Pulmonary artery endothelial cell (primary cell): ENCODE results near the gene RASAL3. TPM values are rescaled to one million over a fixed set of nuclear protein-coding genes. Genes with fewer than 3 reads are reported as not detected.

Source experiments
- DNase-seq: peaks from one replicate; pipeline ENCODE4 v3.0.0-alpha.2; 2011; ENCODE audit warnings: low read depth, low spot score
- total RNA-seq: library from RNA; depleted of rRNA; stranded (reverse); fragments of >200 nt; gene quantifications from 2 replicates; pipeline ENCODE4 v1.2.3, GENCODE V29; 2014

Gene RASAL3
- total RNA-seq, 1 donor from 2014 or later: 0.79 TPM

DNA sequence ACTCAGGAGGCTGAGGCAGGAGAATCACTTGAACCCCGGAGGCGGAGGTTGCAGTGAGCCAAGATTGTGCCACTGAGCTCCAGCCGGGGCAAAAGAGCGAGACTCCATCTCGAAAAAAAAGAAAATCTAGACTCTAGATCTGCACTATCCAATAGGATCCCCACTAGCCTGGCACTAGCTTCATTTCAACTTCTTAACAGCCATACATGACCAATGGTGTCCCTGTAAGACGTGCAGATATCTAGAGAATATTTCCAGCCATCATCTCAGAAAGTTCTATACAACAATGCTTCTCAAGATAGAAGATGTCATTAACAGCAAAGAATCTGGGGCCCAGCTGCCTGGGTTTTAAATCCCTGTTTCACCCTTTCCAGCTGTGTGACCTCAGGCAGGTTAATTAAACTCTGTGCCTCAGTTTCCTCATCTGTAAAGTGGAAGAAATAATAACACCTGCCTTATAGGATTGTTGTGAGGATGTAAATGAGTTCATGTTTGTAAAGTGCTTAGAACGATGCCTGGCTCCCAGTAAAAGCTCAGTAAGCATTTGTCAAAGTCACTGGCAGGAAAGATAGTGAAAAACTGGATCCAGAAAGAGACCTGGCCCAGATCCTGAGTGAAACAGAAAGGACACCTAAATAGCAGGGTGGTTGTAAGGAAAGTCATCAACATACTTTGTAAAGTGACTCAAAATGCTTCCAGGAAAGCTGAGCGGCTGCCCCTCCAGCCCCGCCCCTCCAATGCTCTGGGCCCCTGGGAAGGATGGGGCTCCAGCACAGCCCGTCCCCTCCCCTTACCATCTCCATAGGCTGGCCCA, 28.1 kb downstream of the RASAL3 start:
- no peak for DNase-seq

DNA sequence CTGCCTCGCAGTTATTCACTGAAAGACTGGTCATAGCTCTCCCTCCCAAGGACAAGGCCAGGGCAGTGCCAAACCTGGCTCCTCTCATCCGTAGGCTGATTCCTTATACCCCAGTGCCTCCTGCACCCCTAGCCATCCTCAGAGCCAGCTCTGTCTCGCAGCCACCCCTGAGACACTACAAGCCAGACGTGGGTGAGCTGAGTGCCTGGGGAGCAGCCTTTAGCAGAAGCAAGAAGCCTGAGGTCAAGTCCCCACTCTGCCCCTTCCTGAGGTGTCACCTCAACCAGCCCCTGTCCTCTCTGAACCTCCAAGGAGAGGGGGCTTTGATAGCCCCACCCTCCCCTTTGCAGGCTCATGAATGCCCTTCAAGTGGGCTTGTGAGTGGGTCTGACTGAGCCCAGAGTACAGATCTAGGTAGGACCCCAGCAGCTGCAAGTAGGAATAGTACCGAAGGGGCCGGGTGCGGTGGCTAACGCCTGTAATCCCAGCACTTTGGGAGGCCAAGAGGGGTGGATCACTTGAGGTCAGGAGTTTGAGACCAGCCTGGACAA, 30.8 kb downstream of the RASAL3 start:
- no peak for DNase-seq

DNA sequence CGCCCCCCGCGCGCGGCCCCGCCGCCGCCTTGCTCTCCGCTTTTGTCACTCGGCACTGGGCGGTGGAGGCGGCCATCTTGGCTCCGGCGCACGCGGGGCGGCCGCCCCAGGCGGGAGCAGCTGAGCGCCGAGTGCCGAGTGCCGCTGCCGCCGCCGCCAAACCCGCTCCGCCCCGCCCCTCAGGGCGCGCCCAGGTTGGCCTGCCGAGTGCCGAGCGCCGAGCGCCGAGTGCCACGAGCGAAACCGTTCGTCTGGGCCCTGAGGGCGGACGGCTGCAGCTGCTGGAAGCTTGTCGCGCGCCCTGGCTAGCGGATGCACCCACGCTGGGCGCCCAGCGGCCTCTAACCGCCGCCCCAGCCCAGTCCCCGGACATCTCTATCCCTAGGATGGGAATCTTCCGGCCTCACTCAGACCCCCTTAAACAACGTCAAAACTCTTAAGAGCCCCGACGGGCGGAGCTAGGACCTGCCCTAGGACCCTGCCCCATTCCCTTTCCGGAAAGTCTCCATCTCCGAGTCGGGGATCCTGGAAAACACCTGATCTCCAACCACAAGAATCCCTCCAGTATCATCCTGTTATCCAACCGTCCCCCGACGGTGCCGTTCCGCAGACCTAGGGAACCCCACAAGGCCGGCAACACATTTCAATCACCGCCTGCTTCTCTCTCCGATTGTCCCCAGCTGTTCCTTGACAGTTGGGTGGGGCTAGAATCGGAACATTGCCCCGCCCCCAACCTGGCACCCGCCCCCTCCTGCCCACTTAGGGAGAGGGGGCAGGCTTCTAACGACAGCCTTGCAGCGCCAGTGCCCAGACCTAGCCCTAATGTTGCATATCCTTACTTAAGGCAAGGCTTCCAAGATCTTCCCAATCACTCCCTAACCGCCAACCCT, 31.5 kb downstream of the RASAL3 start:
- DNase-seq: peak; percentile 66

DNA sequence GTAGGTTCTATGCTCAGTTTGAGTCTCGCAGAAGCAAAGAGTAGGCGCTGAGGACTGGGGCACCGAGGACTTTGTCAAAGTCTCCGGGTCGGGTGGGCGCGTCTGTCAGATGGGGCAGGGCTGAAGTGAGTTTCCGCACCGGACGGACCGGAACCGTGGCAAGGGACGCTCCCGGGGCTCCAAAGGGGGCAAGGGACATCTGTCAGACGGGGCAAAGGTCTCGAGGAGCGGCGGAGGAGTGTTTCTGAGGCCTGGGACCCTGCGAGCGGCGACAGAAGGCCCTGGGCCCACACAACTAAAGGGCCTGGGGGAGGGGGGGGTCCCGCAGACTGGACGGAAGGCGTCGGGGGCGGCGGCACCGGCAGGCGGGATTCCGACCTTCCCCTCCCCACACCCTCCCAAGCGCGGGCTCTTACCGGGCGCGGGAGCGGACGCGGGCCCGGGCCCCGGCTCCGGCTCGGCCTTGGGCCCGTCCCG, 32.3 kb downstream of the RASAL3 start:
- DNase-seq: no peak

DNA sequence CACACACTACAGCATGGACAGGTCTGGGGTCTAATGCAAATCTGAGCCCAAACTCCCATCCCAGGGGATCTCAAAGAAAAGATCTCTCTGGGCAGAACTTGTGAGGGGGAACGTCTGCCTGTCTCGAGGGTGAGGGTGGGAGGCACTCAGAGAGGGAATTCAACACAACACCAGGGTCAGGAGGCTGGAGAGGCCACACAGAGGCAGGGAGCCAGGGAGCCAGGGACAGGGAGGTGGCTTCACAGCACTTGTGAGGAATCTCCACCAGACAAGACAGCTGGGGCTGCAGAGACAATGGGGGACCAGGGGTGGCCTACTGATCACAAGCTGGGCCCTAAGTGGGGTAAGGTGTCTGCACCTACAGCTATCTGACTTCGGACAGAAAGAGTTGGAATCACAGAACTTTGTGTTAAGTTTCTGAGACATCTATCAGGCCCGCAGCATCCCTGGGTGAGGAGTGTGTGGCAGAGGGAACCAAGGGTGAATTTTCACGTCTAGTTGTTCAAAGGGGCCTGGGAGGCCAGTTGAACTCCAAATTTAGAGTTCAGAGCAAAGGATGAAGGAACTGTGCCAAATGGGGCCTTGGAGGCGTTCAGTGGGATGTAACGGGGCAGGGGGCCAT, 32.8 kb downstream of the RASAL3 start:
- DNase-seq: no peak

- DNase-seq: no peak
Observed at GRCh38 chr19:15430526-15431120, 33.7 kb downstream of the RASAL3 start.

- DNase-seq: no peak
Observed at GRCh38 chr19:15429825-15430467, 34.4 kb downstream of the RASAL3 start.

DNA sequence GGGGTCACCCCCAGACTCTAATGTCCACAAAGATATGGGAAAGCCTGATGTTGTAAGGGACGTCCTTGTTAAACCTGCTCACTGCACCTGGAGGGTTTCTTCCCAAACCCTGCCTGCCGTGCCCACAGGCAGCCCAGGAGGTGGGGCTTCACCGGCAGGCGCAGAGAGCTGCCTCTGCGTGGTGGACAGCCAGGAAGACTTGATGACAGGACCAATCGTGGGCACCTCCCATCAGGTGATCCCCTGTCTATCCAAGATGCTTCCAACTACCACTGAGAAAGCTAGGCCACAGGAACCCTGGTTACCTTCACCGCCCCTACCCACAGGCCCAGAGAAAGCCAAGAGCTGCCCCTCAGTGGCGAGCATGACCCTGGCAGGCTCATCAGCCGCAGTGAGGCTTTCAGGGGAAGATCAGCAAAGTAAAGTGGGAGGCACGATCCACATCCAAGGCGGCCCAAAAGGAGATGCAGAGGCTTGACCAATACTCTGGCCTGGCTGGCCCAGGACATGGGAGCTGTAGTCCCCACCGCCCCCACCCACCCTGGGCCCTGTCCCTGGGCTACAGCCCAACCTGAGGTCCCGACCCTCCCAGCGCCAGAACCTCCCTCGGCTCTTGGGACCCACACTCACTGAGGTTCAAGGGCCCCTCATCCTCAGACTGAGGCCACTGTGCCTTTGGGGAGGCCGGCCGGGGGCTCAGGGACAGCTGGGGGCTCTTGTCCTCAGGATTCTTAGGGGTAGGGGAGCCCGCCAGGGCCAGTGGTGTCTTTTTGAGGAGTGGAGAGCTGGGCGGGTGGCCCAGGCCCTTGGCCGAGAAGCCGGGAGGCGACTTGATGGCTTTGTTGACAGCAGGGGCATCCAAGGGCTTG, 35.2 kb downstream of the RASAL3 start:
- no peak for DNase-seq

DNA sequence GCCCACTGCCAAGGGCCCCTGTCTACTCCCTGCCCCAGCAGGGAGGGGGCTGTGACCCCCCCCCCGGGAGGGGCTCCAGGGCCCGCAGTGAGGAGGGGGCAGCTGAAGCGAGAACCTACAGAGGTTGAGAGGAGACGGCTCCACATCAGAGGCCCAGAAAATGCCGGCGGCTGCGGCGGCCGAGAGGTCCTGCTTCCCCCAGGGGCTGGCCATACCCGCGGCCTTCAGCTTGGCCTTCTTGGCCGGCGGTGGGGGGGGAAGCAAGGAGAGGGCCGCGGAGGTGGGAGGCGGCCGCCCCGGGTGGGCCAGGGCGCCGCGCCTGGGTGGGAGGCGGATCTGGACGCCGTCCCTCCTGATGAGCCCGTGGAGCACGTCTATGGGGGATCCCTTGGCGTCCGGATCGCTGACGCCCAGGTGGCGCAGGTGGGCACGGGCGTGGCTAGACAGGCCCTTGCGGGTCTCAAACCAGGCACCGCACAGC, 36.3 kb downstream of the RASAL3 start:
- no peak for DNase-seq

- no peak for DNase-seq
Observed at GRCh38 chr19:15427350-15427700, 37.0 kb downstream of the RASAL3 start.

DNA sequence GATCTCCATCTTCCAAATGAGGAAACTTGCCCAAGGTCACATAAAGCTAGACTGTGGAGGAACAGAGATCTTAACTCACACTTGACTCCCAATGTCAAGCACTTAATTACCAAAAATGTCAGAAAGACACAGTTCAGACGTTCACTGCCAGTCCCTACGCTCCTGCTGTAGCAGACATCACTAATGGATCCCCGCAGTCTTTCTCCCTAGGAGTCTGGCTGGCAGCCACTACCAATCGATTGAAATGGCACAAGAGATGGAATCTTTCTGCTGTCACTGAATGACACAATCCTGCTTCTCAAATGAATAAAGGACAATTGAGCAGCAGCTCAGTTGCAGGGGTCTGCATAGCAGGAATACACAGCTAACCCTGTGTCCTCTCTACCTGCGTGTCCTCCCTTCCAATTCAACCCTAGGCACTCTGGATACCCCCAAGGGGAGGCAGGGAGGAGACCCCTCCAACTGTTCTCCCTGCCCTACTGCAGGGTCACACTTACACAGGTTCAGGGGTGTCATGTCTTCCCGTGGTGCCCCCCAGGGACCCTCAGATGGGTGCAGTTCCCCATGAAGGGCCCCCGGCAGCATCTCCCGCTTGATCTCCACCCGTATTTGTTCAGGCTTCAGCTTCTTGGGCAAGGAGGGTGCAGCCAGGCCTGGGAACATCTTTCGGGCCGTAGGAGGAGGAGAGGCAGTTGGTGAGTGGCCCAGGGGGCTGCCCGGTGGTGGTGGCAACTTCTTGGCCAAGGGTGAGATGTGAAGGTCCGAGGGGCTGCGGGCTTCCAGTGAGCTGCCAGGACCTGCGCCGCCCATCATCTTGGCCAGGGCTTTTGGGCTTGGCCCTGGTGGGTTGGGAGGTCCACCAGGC, 37.6 kb downstream of the RASAL3 start:
- no peak for DNase-seq

DNA sequence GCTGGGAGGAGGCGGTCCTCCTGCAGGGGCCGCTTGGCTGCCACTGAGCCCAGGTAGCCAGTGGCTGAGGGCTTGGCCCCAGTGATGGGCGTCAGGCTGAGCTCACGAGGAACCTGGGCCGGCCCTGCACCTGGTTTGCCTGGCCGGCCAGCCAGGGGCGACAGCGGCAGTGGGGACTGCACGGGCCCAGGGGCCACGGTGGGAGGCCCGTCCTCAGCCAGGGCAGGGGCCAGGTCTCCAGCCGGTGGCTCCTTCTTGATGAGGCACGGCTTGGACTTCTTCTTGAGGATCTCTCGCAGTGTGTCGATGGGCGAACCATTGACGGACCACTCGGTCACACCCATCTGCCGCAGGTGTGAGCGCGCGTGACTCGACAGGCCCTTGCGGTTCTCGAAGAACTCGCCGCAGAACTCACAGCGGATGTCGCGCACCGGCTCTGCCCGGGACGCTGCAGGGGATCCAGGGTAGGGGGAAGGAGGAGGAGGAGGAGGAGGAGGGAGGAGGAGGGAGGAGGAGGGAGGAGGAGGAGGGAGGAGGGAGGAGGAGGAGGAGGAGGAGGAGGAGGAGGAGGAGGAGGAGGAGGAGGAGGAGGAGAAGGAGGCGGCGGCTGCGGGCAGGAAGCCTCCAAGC, 38.9 kb downstream of the RASAL3 start:
- DNase-seq: no peak

DNA sequence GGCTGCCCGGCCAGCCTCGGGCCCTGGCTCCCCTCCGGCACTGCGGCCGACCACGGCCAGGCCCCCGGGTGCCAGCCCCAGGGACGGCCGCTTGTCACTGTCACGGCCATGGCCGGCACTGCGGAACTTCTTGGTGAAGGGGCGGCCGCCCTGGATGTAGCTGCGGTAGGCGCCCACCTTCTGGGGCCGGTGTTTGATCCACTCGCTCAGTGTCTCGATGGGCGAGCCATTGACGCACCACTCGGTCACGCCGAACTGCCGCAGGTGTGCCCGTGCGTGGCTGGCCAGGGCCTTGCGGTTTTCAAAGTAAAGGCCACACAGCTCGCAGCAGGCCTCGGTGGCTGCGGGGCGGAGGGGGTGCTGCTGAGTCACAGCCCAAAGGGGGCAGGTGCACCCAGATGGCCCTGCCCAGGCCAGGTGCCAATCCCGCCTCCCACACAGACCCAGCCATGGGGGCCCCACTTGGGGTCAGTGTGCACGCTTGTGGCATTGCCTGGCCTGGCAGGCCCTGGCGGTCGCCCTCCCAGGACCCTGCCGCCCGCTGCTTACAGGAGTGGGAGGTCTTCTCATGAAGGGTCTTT, 39.6 kb downstream of the RASAL3 start:
- DNase-seq: no peak

GRCh38 chr19:15424121-15424520, 40.2 kb downstream of the RASAL3 start:
- no peak for DNase-seq

- no peak for DNase-seq
Observed at GRCh38 chr19:15423130-15423529, 41.2 kb downstream of the RASAL3 start.

DNA sequence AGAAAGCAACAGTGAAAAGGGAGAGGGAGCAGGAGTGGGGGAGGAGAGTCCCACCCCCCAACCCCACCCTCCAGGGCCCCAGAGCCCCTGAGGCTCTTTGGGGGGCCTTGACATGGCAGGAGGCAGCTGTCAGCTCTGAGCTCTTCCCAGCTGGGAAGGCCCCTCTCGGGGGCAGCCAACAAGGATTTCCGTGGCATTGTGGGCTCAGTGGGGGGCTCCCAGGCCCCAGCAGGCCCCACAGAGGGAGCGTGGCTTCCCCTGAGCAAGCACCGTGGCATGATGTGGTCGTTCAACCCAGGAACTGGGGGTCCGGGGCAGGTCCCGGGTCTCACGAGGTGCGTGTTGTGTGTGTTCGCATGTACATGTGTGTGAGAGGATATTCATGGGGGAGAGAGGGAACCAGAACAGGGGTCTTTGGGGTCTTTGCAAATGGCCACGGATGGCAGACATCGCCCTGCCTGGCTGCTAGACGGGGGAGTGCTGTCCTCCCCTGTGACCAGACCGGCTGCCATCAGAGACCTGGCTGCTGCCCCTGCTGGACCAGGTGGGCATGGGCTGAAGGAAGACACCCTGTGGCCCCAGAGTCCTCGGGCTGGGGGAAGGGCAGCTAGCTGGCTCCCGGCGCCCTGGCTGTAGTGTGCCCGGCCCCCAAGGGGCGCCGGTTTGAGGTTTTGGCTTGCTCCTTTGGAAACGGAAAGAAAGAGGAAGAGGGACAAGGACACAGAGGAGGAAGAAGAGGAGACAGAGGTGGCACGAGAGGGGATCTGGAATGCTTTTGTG, 41.9 kb downstream of the RASAL3 start:
- no peak for DNase-seq

DNA sequence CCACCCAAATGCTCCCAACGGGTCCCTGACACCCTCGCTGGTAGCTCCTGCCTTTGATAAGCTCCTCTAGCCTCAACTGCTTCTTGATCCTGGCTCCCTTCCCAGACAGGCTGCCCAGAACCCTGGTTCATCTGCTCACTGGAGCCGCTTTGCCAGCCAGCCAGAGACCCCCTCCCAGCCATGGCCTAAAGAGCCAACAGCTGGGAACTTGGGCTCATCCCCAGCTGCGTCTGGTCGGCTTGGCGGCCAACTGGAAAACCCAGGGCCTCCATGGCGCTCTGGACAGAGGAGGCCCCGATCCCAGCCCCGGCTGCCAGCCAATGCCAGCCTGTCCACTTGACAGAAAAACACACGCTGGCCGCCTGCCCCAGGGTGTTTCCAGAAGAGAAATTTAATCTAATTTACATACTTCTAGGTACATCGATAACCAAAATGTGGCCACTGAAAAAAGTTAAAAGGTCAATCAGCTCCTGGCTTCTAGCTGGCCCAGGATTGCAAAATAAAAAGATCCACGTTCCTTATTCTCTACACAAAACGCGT, 42.6 kb downstream of the RASAL3 start:
- no peak for DNase-seq
